ENCODE results near the gene GRK6. TPM values are rescaled to one million over a fixed set of nuclear protein-coding genes. Genes with fewer than 3 reads are reported as not detected.
A peak's percentile ranks its signal among the peaks of the same experiment; 100 is the strongest.

Gene GRK6
- total and polyA plus RNA-seq, 9 of the 15 experiments (the other 6 are each of a cell fraction or from before 2014, with no cell fraction given), result 0.63 to 122 (median 44.5) TPM

DNA sequence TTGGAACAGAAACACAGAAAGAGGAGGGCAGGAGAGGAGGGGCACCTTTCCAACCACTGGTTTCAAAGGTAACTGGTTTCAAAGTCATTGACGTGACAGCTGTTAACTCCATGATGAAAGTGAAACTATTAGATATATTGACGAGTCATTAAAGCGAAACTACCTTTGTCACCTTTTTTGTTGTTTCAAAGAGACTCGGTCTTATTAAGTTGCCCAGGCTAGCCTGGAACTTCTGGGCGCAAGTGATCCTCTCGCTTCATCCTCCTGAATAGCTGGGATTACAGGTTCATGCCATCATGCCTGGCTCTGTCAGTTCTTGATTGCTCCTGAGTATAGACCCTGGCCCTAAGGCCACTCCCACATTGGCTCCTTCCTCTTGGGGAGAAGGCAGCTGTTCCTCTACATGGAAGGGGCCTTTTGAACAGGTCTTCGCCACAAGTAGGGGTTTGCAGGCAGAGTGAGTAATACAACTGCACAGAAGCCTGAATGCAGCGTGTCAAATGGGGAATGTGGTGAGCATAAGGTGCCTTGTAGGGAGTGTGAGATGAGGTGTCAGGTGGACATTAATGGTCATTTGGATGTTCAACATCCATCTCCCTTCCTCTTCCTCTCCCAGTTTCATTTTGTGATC is 13.8 kb upstream of the GRK6 start:
- Histone ChIP-seq H3K36me3 (ENCODE audit: control insufficient read depth, insufficient read depth, low read length) (no peaks in the 10 kb centered on the region), H3K4me2 (ENCODE audit: insufficient read depth, low read length) (peak overlapping the region; percentile 46; the same call in 1 of the 2 replicates), H3K4me1 (replicated peaks in 1 of 2; ENCODE audit: control insufficient read depth in 2 of 2, insufficient read depth in 2 of 2, low read length in 2 of 2) (no peaks in the 10 kb centered on the region; a peak in 1 of 5 replicates), H4K20me1 (replicated peaks; ENCODE audit: control insufficient read depth, insufficient read depth, low read length) (no peaks in the 10 kb centered on the region), H3K9me1 (ENCODE audit: control insufficient read depth, insufficient read depth, low read length) (no peaks in the 10 kb centered on the region), H3K4me3 (no peak overlapping the region), H3K27me3 (ENCODE audit: control insufficient read depth in 2 of 2, insufficient read depth in 2 of 2, low read length in 2 of 2) (no peaks in the 10 kb centered on the region), H2AFZ (ENCODE audit: low read depth, low read length) (peak overlapping the region; percentile 70; the same call in 1 of the 2 replicates), H3K79me2 (ENCODE audit: control insufficient read depth, insufficient read depth, low read length) (no peaks in the 10 kb centered on the region), H3K9me3 (replicated peaks; ENCODE audit: control insufficient read depth, insufficient read depth, low read depth, low read length) (no peaks in the 10 kb centered on the region), H3K27ac (ENCODE audit: extremely low read depth, low read depth, low read length) (no peak overlapping the region), H3K9ac (ENCODE audit: insufficient read depth in 1 of 2, low read depth in 2 of 2, low read length in 2 of 2) (peak overlapping the region in 1 of 2 experiments; percentile 24; a peak in 1 of 4 replicates)
- no peak for FAIRE-seq
- TF ChIP-seq C11orf30 (IDR thresholded peaks at IDR 0.05; ENCODE audit: low read depth) (no peak), BACH1 (tag; IDR thresholded peaks at IDR 0.05) (0 out of 2 replicates have a peak, but pooled peaks have one; percentile 28)
- TF ChIP-seq, protein P1, sequence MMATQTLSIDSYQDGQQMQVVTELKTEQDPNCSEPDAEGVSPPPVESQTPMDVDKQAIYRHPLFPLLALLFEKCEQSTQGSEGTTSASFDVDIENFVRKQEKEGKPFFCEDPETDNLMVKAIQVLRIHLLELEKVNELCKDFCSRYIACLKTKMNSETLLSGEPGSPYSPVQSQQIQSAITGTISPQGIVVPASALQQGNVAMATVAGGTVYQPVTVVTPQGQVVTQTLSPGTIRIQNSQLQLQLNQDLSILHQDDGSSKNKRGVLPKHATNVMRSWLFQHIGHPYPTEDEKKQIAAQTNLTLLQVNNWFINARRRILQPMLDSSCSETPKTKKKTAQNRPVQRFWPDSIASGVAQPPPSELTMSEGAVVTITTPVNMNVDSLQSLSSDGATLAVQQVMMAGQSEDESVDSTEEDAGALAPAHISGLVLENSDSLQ (IDR thresholded peaks at IDR 0.05), result 0 out of 2 replicates have a peak, but pooled peaks have one; percentile 16
- TF ChIP-seq, protein P2, sequence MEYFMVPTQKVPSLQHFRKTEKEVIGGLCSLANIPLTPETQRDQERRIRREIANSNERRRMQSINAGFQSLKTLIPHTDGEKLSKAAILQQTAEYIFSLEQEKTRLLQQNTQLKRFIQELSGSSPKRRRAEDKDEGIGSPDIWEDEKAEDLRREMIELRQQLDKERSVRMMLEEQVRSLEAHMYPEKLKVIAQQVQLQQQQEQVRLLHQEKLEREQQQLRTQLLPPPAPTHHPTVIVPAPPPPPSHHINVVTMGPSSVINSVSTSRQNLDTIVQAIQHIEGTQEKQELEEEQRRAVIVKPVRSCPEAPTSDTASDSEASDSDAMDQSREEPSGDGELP (CRISPR knock-in tag; IDR thresholded peaks at IDR 0.05; ENCODE audit: borderline replicate concordance), result 0 out of 2 replicates have a peak, but pooled peaks have one; percentile 10
- 43% methylated on average over 8 of the region's 8 CpGs for WGBS (ENCODE audit: insufficient coverage, low coverage, missing lambda C conversion rate)
- in situ Hi-C loops (cut with MboI) (no loop called here), intact Hi-C loops (cut with micrococcal nuclease) (no loop called here)
- ChIA-PET CTCF (ENCODE audit: low intra/inter-chr PET ratio) (no interaction called here), POLR2A (interaction anchor here (0.8 to 5.0 kb wide), 4 partner anchors 9 to 298 kb away, joined by 3 to 32 read pairs (median 5); partner anchors contain the start of gene GRK6)
- no peak for DNase-seq (ENCODE audit: extremely low read depth in 1 of 4, low spot score in 3 of 4)
- BruUV-seq (replicated peaks), result no TSS peak
- ATAC-seq, result peak; percentile 16; the same call in 2 of the 3 replicates

All from K562 (cell line).